Ovary (tissue), 3 donors: ENCODE measurements around the gene TBC1D5.

Source experiments
- CTCF ChIP-seq, 3 donors: fragments of 450-650 bp in 2 of 3; fragments of 200-600 bp in 1 of 3; IDR thresholded peaks; one replicate each; pipeline versions ENCODE4 v1.5.1 to v1.8.0; 2016 to 2022; ENCODE audit warnings: antibody characterized with exemption in 3 of 3, mild to moderate bottlenecking in 1 of 3
- EP300 ChIP-seq: sonication (generic); formaldehyde crosslinking; IDR thresholded peaks from one replicate; pipeline ENCODE4 v1.6.1; 2017; ENCODE audit warnings: antibody characterized with exemption
- POLR2A ChIP-seq: fragments of 450-650 bp; IDR thresholded peaks from one replicate; pipeline ENCODE4 v1.6.1; 2017; ENCODE audit warnings: antibody characterized with exemption, mild to moderate bottlenecking, moderate library complexity
- donor health status: DM: no; HTN: no; CAD: no.

- TF ChIP-seq POLR2A (no peak), CTCF (IDR thresholded peaks at IDR 0.05) (no peak), EP300 (no peak)
These were observed 588.2 kb downstream of the TBC1D5 start for GRCh38 chr3:17154221-17154620.
